ENCODE measurements around the gene CACNA2D2. TPM values are rescaled to one million over a fixed set of nuclear protein-coding genes. Genes with fewer than 3 reads are reported as not detected.

CACNA2D2 gene
- total RNA-seq, 1 donor from 2014 or later: not detected

- Histone ChIP-seq H3K4me3 (ENCODE audit: low read depth, low read length) (no peak overlapping the region), H3K27me3 (ENCODE audit: control insufficient read depth, insufficient read depth, low read length) (no peaks in the 10 kb centered on the region), H3K36me3 (ENCODE audit: control insufficient read depth, insufficient read depth, low read length) (no peaks in the 10 kb centered on the region)
- FAIRE-seq: no peak
- no peak for TF ChIP-seq CTCF (IDR thresholded peaks at IDR 0.05; ENCODE audit: insufficient read depth, low read length, severe bottlenecking)
- DNase-seq (ENCODE audit: low read depth): no peak
Observed at GRCh38 chr3:50459785-50460184, 43.6 kb downstream of the CACNA2D2 start.

GRCh38 chr3:50457988-50458387, 45.4 kb downstream of the CACNA2D2 start:
- no peak for FAIRE-seq
- Histone ChIP-seq H3K4me3 (ENCODE audit: low read depth, low read length) (no peak overlapping the region), H3K36me3 (ENCODE audit: control insufficient read depth, insufficient read depth, low read length) (no peaks in the 10 kb centered on the region), H3K27me3 (ENCODE audit: control insufficient read depth, insufficient read depth, low read length) (peaks cover under 1% of the 10 kb centered on the region)
- no peak for TF ChIP-seq CTCF (IDR thresholded peaks at IDR 0.05; ENCODE audit: insufficient read depth, low read length, severe bottlenecking)
- no peak for DNase-seq (ENCODE audit: low read depth)

GRCh38 chr3:50455161-50456018, 48.0 kb downstream of the CACNA2D2 start:
- Histone ChIP-seq H3K36me3 (ENCODE audit: control insufficient read depth, insufficient read depth, low read length) (no peaks in the 10 kb centered on the region), H3K27me3 (ENCODE audit: control insufficient read depth, insufficient read depth, low read length) (peaks cover 2% of the 10 kb centered on the region), H3K4me3 (ENCODE audit: low read depth, low read length) (no peak overlapping the region)
- no peak for FAIRE-seq
- DNase-seq (ENCODE audit: low read depth): no peak
- TF ChIP-seq CTCF (IDR thresholded peaks at IDR 0.05; ENCODE audit: insufficient read depth, low read length, severe bottlenecking): no peak

GRCh38 chr3:50454481-50455070, 48.9 kb downstream of the CACNA2D2 start:
- no peak for FAIRE-seq
- Histone ChIP-seq H3K27me3 (ENCODE audit: control insufficient read depth, insufficient read depth, low read length) (peaks cover 2% of the 10 kb centered on the region), H3K36me3 (ENCODE audit: control insufficient read depth, insufficient read depth, low read length) (no peaks in the 10 kb centered on the region), H3K4me3 (ENCODE audit: low read depth, low read length) (no peak overlapping the region)
- DNase-seq (ENCODE audit: low read depth): no peak
- TF ChIP-seq CTCF (IDR thresholded peaks at IDR 0.05; ENCODE audit: insufficient read depth, low read length, severe bottlenecking): no peak

GRCh38 chr3:50453907-50454306, 49.5 kb downstream of the CACNA2D2 start:
- Histone ChIP-seq H3K27me3 (ENCODE audit: control insufficient read depth, insufficient read depth, low read length) (peaks cover 2% of the 10 kb centered on the region), H3K4me3 (ENCODE audit: low read depth, low read length) (no peak overlapping the region), H3K36me3 (ENCODE audit: control insufficient read depth, insufficient read depth, low read length) (no peaks in the 10 kb centered on the region)
- FAIRE-seq: no peak
- TF ChIP-seq CTCF (IDR thresholded peaks at IDR 0.05; ENCODE audit: insufficient read depth, low read length, severe bottlenecking): no peak
- no peak for DNase-seq (ENCODE audit: low read depth)
